ENCODE measurements around the gene VIT. TPM values are rescaled to one million over a fixed set of nuclear protein-coding genes. Genes with fewer than 3 reads are reported as not detected.

VIT gene
- total and polyA plus RNA-seq, 2 experiments from 2014 or later = 0.25 to 0.33 TPM

- Histone ChIP-seq H3K4me1 (ENCODE audit: insufficient read depth) (no peaks in the 10 kb centered on the region), H3K27me3 (no peaks in the 10 kb centered on the region), H3K9me3 (ENCODE audit: low read depth) (no peaks in the 10 kb centered on the region), H2AFZ (no peak overlapping the region), H3K79me2 (no peaks in the 10 kb centered on the region), H3K4me3 (no peak overlapping the region), H4K20me1 (ENCODE audit: insufficient read depth, poor library complexity, severe bottlenecking) (no peaks in the 10 kb centered on the region), H3K27ac (no peak overlapping the region), H3K9me2 (replicated peaks; ENCODE audit: insufficient read depth) (no peaks in the 10 kb centered on the region), H3K36me3 (replicated peaks; ENCODE audit: insufficient read depth, low read depth) (no peaks in the 10 kb centered on the region), H3K4me2 (no peak overlapping the region)
- no peak for DNase-seq (ENCODE audit: low spot score)
- TF ChIP-seq CTCF (IDR thresholded peaks at IDR 0.05; ENCODE audit: poor library complexity) (no peak), EZH2 (IDR thresholded peaks at IDR 0.05; ENCODE audit: borderline replicate concordance) (no peak), EZH2phosphoT487 (IDR thresholded peaks at IDR 0.05; ENCODE audit: low read depth, severe bottlenecking, unreplicated experiment) (no peak)
Observed at GRCh38 chr2:36843838-36844237, 147.3 kb downstream of the VIT start.

GRCh38 chr2:36849265-36849664, 152.8 kb downstream of the VIT start:
- H2AFZ ChIP-seq = no peak overlapping the region
- H3K4me3 ChIP-seq = no peak overlapping the region
- no peak for TF ChIP-seq EZH2phosphoT487 (IDR thresholded peaks at IDR 0.05; ENCODE audit: low read depth, severe bottlenecking, unreplicated experiment)
- TF ChIP-seq CTCF (IDR thresholded peaks at IDR 0.05; ENCODE audit: poor library complexity) = no peak
- H3K27me3 ChIP-seq = no peaks in the 10 kb centered on the region
- H3K9me2 ChIP-seq (replicated peaks; ENCODE audit: insufficient read depth) = no peaks in the 10 kb centered on the region
- 98% methylated on average over 8 of the region's 8 CpGs for WGBS (ENCODE audit: low lambda C conversion rate, missing lambda C conversion rate)
- no peaks in the 10 kb centered on the region for H4K20me1 ChIP-seq (ENCODE audit: insufficient read depth, poor library complexity, severe bottlenecking)
- no peaks in the 10 kb centered on the region for H3K9me3 ChIP-seq (ENCODE audit: low read depth)
- no peaks in the 10 kb centered on the region for H3K36me3 ChIP-seq (replicated peaks; ENCODE audit: insufficient read depth, low read depth)
- no peak for DNase-seq (ENCODE audit: low spot score)
- no peaks in the 10 kb centered on the region for H3K79me2 ChIP-seq
- no peak overlapping the region for H3K27ac ChIP-seq
- no peaks in the 10 kb centered on the region for H3K4me1 ChIP-seq (ENCODE audit: insufficient read depth)
- H3K4me2 ChIP-seq = no peak overlapping the region

GRCh38 chr2:36854241-36854640, 157.7 kb downstream of the VIT start:
- Histone ChIP-seq H3K27ac (no peak overlapping the region), H3K4me1 (ENCODE audit: insufficient read depth) (no peaks in the 10 kb centered on the region), H4K20me1 (ENCODE audit: insufficient read depth, poor library complexity, severe bottlenecking) (no peaks in the 10 kb centered on the region), H3K9me2 (replicated peaks; ENCODE audit: insufficient read depth) (no peaks in the 10 kb centered on the region), H3K9me3 (ENCODE audit: low read depth) (no peaks in the 10 kb centered on the region), H3K36me3 (replicated peaks; ENCODE audit: insufficient read depth, low read depth) (no peaks in the 10 kb centered on the region), H3K4me2 (no peak overlapping the region), H3K79me2 (no peaks in the 10 kb centered on the region), H2AFZ (no peak overlapping the region), H3K27me3 (no peaks in the 10 kb centered on the region), H3K4me3 (no peak overlapping the region)
- no peak for TF ChIP-seq EZH2 (IDR thresholded peaks at IDR 0.05; ENCODE audit: borderline replicate concordance)
- no peak for TF ChIP-seq CTCF (IDR thresholded peaks at IDR 0.05; ENCODE audit: poor library complexity)
- no peak for TF ChIP-seq EZH2phosphoT487 (IDR thresholded peaks at IDR 0.05; ENCODE audit: low read depth, severe bottlenecking, unreplicated experiment)
- DNase-seq (ENCODE audit: low spot score) = no peak
- 92% methylated on average over 2 of the region's 2 CpGs for WGBS (ENCODE audit: low lambda C conversion rate, missing lambda C conversion rate)

GRCh38 chr2:36855429-36855828, 158.9 kb downstream of the VIT start:
- WGBS (ENCODE audit: low lambda C conversion rate, missing lambda C conversion rate) = 99% methylated on average over 2 of the region's 2 CpGs
- Histone ChIP-seq H3K27me3 (no peaks in the 10 kb centered on the region), H2AFZ (no peak overlapping the region), H3K27ac (no peak overlapping the region), H3K9me2 (replicated peaks; ENCODE audit: insufficient read depth) (no peaks in the 10 kb centered on the region), H3K4me3 (no peak overlapping the region), H4K20me1 (ENCODE audit: insufficient read depth, poor library complexity, severe bottlenecking) (no peaks in the 10 kb centered on the region), H3K4me2 (no peak overlapping the region), H3K36me3 (replicated peaks; ENCODE audit: insufficient read depth, low read depth) (no peaks in the 10 kb centered on the region), H3K79me2 (no peaks in the 10 kb centered on the region), H3K4me1 (ENCODE audit: insufficient read depth) (no peaks in the 10 kb centered on the region), H3K9me3 (ENCODE audit: low read depth) (no peaks in the 10 kb centered on the region)
- TF ChIP-seq EZH2phosphoT487 (IDR thresholded peaks at IDR 0.05; ENCODE audit: low read depth, severe bottlenecking, unreplicated experiment) (no peak), CTCF (IDR thresholded peaks at IDR 0.05; ENCODE audit: poor library complexity) (no peak), EZH2 (IDR thresholded peaks at IDR 0.05; ENCODE audit: borderline replicate concordance) (no peak)
- no peak for DNase-seq (ENCODE audit: low spot score)

All from hepatocyte (in vitro differentiated cells).